Thyroid gland (tissue), 4 donors: ENCODE results near the gene SLC1A5. TPM values are rescaled to one million over a fixed set of nuclear protein-coding genes. Genes with fewer than 3 reads are reported as not detected.
"Not testable (repeated sequence)": the region's sequence is repeated elsewhere in the genome, so short reads cannot be mapped to it uniquely, and the experiment has no call there.

ENCODE experiments used
- DNase-seq, 2 donors: peaks; one replicate each; pipeline ENCODE4 v3.0.0-alpha.2; 2019
- H3K27ac ChIP-seq, 3 donors: fragments of 200-600 bp; sonication (generic); 1 replicate in 2 of 3; 2 replicates in 1 of 3; pipeline ENCODE4 v1.5.1; 2016 to 2019; ENCODE audit warnings: mild to moderate bottlenecking in 1 of 3, moderate library complexity in 1 of 3
- H3K27me3 ChIP-seq: fragments of 200-600 bp; sonication (generic); one replicate; pipeline ENCODE4 v1.5.1; 2019
- H3K36me3 ChIP-seq, 2 donors: fragments of 200-600 bp; sonication (generic); one replicate each; pipeline ENCODE4 v1.5.1; 2016 to 2019
- H3K4me1 ChIP-seq, 2 donors: fragments of 200-600 bp; sonication (generic); one replicate each; pipeline ENCODE4 v1.5.1; 2017 to 2019
- H3K4me3 ChIP-seq, 3 donors: fragments of 200-600 bp; sonication (generic); replicated peaks in 1 of 3; 1 replicate in 2 of 3; 2 replicates in 1 of 3; pipeline ENCODE4 v1.5.1; 2016; ENCODE audit warnings: mild to moderate bottlenecking in 1 of 3
- H3K9me3 ChIP-seq: fragments of 200-600 bp; sonication (generic); one replicate; pipeline ENCODE4 v1.5.1; 2017
- CTCF ChIP-seq, 6 experiments: fragments of 200-600 bp in 3 of 6; fragments of 450-650 bp in 3 of 6; sonication (generic) in 3 of 6; IDR thresholded peaks; one replicate each; pipeline ENCODE4 v1.5.1; 2016 to 2019; ENCODE audit warnings: antibody characterized with exemption in 6 of 6, mild to moderate bottlenecking in 2 of 6, inconsistent platforms in 1 of 6, moderate library complexity in 1 of 6
- POLR2A ChIP-seq, 2 donors: fragments of 450-650 bp; IDR thresholded peaks; one replicate each; pipeline ENCODE4 v1.6.1; 2017; ENCODE audit warnings: antibody characterized with exemption in 2 of 2, mild to moderate bottlenecking in 2 of 2, moderate library complexity in 1 of 2
- WGBS, 2 donors: methylation state at CpG; one replicate each; pipeline ENCODE4 v1.1.5; 2017; 5-methylcytosine and 5-hydroxymethylcytosine counted together
- intact Hi-C: fragments of 100-400 bp; cut with DNase I; formaldehyde crosslinking; loops from one replicate; pipeline ENCODE4 v1.15.1; 2023
- total RNA-seq, 4 donors: library from RNA; depleted of rRNA; stranded (reverse); fragments of >200 nt; gene quantifications; one replicate each; pipeline ENCODE4 v1.2.3, GENCODE V29; 2016

SLC1A5 gene
- total RNA-seq, 4 donors from 2014 or later: 9.3 to 18.5 (median 11.8) TPM

- intact Hi-C loops: no loop called here
These were observed 24.8 kb upstream of the SLC1A5 start for GRCh38 chr19:46812977-46813838.

GRCh38 chr19:46809534-46810272 is 21.3 kb upstream of the SLC1A5 start:
- Histone ChIP-seq H3K4me1 (peaks cover 0 to 7% of the 10 kb centered on the region in 2 donors), H3K4me3 (no peak overlapping the region), H3K36me3 (no peaks in the 10 kb centered on the region), H3K9me3 (no peaks in the 10 kb centered on the region), H3K27me3 (no peaks in the 10 kb centered on the region), H3K27ac (no peak overlapping the region)
- intact Hi-C loops: no loop called here
- WGBS, 2 donors: 88 to 93% methylated on average over 11 to 13 of the region's 13 CpGs
- TF ChIP-seq POLR2A (IDR thresholded peaks at IDR 0.05): no peak
- no peak for TF ChIP-seq CTCF (IDR thresholded peaks at IDR 0.05)
- no peak for DNase-seq

More at GRCh38 chr19:46812977-46813838, 24.8 kb upstream of the SLC1A5 start:
- no peak overlapping the region for H3K4me3 ChIP-seq
- TF ChIP-seq CTCF (IDR thresholded peaks at IDR 0.05) (no peak), POLR2A (IDR thresholded peaks at IDR 0.05) (no peak)
- H3K27me3 ChIP-seq: no peaks in the 10 kb centered on the region
- peaks cover 0 to 7% of the 10 kb centered on the region in 2 donors for H3K4me1 ChIP-seq
- H3K36me3 ChIP-seq: no peaks in the 10 kb centered on the region
- peak overlapping the region in 1 of 3 donors; percentile 38 for H3K27ac ChIP-seq
- no peaks in the 10 kb centered on the region for H3K9me3 ChIP-seq
- DNase-seq: peak; percentile 14 to 60
- WGBS, 2 donors: 42 to 64% methylated on average over 24 of the region's 24 CpGs

GRCh38 chr19:46806656-46807055 is 18.3 kb upstream of the SLC1A5 start:
- no peaks in the 10 kb centered on the region for H3K9me3 ChIP-seq
- TF ChIP-seq CTCF (IDR thresholded peaks at IDR 0.05) (no peak), POLR2A (IDR thresholded peaks at IDR 0.05) (no peak)
- 87 to 90% methylated on average over 7 of the region's 7 CpGs for WGBS, 2 donors
- no peaks in the 10 kb centered on the region for H3K4me1 ChIP-seq
- intact Hi-C loops: no loop called here
- no peak overlapping the region for H3K27ac ChIP-seq
- no peak for DNase-seq
- H3K4me3 ChIP-seq: no peak overlapping the region
- H3K27me3 ChIP-seq: no peaks in the 10 kb centered on the region
- H3K36me3 ChIP-seq: no peaks in the 10 kb centered on the region

GRCh38 chr19:46804432-46804831 is 16.0 kb upstream of the SLC1A5 start:
- H3K9me3 ChIP-seq, intact Hi-C loops, H3K4me1 ChIP-seq, H3K4me3 ChIP-seq, DNase-seq, H3K27me3 ChIP-seq, H3K36me3 ChIP-seq, H3K27ac ChIP-seq: not testable (repeated sequence)
- 90 to 97% methylated on average over 4 of the region's 4 CpGs for WGBS, 2 donors

GRCh38 chr19:46803555-46803954 is 15.2 kb upstream of the SLC1A5 start:
- WGBS, 2 donors: 76 to 89% methylated on average over 2 of the region's 2 CpGs
- Histone ChIP-seq H3K36me3 (no peaks in the 10 kb centered on the region), H3K4me3 (no peak overlapping the region), H3K4me1 (no peaks in the 10 kb centered on the region), H3K27ac (no peak overlapping the region), H3K27me3 (no peaks in the 10 kb centered on the region), H3K9me3 (no peaks in the 10 kb centered on the region)
- intact Hi-C loops: no loop called here
- no peak for TF ChIP-seq POLR2A (IDR thresholded peaks at IDR 0.05)
- TF ChIP-seq CTCF (IDR thresholded peaks at IDR 0.05): no peak
- DNase-seq: no peak
